MM.1S (cell line): Measurements from ENCODE around the gene TMEM167B.

ENCODE experiments used
- EZH2 ChIP-seq: fragments of 300-600 bp; sonication (generic); optimal IDR thresholded peaks from 2 replicates; pipeline ENCODE3; 2017; ENCODE audit warnings: low read depth, mild to moderate bottlenecking, antibody characterized with exemption, low read length, mixed read lengths
- EZH2phosphoT487 ChIP-seq: fragments of 300-600 bp; sonication (generic); IDR thresholded peaks from 2 replicates; pipeline ENCODE4 v1.6.1; 2018; ENCODE audit warnings: antibody characterized with exemption, low read length

DNA sequence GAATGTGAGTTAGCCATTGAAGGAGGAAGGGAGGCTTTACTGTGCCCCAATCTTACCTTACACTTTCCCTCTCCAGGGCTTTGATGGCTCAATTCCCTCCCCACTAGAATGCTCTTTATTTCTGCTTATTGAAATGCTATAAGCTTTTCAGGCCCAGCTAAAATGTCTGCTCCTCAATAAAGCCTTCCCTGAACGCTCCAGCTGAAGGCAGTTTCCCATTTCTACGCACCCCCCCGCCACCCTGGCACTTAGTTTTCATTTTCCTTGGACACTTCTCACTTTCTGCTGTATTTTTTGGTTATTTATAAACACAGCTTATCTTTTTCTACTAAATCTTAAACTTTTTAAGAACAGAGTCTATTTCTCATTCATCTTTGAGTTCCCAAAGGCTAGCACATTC, 7.1 kb upstream of the TMEM167B start:
- TF ChIP-seq EZH2phosphoT487 (no peak), EZH2 (no peak)
